GM10248 (cell line): ENCODE data around the gene KANSL1.

ENCODE experiments used
- CTCF ChIA-PET: fragments of 300-600 bp; sonication (Branson Sonifier 250); formaldehyde crosslinking; extraction: SDS; loops from one replicate; lab custom pipeline; 2021; ENCODE audit warnings: antibody characterized with exemption; lab: Yijun Ruan, JAX
- POLR2A ChIA-PET: fragments of 350-650 bp; sonication (Branson Sonifier 250); formaldehyde crosslinking; extraction: SDS; loops from one replicate; lab custom pipeline; 2020; ENCODE audit warnings: antibody characterized with exemption; lab: Yijun Ruan, JAX
- DNase-seq: peaks from one replicate; pipeline ENCODE4 v3.0.0; 2012; ENCODE audit errors: extremely low spot score
- TF ChIP-seq, protein P1 (sequence below): IDR thresholded peaks from 2 replicates; pipeline ENCODE4 v1.5.1; 2012; ENCODE audit warnings: mild to moderate bottlenecking, low read depth; ENCODE audit errors: extremely low read depth, missing control alignments, control extremely low read depth

Gene KANSL1

DNA sequence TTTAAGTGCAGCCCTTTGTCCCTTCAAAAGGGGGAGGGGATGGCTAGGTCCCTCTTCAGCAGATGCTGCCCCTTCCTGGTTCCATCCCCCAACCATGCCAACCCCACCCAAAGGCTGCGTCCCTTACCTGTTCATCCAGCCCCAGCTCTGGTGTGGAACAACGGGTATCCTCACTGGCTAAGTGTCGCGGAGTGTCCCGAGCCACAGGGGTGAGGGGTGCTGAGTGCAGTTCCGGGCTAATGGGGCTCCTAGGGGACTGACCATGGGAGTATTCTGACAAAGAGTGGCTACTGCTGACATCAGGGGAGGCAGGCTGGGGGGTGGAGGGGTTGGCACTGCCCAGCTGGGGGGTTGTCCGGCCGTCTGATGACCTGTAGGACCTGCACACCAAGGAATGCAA, 161.3 kb downstream of the KANSL1 start:
- TF ChIP-seq, protein P1, sequence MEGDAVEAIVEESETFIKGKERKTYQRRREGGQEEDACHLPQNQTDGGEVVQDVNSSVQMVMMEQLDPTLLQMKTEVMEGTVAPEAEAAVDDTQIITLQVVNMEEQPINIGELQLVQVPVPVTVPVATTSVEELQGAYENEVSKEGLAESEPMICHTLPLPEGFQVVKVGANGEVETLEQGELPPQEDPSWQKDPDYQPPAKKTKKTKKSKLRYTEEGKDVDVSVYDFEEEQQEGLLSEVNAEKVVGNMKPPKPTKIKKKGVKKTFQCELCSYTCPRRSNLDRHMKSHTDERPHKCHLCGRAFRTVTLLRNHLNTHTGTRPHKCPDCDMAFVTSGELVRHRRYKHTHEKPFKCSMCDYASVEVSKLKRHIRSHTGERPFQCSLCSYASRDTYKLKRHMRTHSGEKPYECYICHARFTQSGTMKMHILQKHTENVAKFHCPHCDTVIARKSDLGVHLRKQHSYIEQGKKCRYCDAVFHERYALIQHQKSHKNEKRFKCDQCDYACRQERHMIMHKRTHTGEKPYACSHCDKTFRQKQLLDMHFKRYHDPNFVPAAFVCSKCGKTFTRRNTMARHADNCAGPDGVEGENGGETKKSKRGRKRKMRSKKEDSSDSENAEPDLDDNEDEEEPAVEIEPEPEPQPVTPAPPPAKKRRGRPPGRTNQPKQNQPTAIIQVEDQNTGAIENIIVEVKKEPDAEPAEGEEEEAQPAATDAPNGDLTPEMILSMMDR = no peak
- DNase-seq = no peak
- ChIA-PET CTCF (interaction anchor here (1.1 to 2.7 kb wide), 4 partner anchors 13 to 30 kb away, joined by 3 to 13 read pairs (median 6); no protein-coding TSS in a partner anchor), POLR2A (no interaction called here)

DNA sequence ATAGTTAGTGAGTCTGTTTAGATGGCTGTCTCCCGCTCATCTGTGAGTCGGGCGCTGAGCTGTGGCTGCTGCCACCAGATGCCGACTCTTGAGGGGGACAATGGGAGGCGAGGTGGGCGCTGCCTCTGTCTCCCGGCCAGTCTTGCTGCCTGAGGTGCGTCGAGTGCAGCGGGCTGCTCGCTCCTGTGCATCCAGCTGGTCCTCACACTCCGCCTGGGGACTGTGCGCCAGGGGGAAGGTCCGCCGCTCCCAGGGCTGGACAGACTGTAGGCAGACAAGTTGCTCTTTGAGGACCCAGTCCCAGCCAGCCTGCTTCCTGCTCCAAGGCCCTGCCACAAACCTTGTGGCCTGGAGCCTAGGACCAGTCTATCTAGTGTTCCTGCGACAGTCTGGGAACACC, 161.8 kb downstream of the KANSL1 start:
- TF ChIP-seq, protein P1 = no peak
- CTCF ChIA-PET = interaction anchor here (1.1 to 2.7 kb wide), 3 partner anchors 14 to 30 kb away, joined by 3 to 13 read pairs (median 5); no protein-coding TSS in a partner anchor
- no peak for DNase-seq
- POLR2A ChIA-PET = no interaction called here

GRCh38 chr17:46030752-46031151, 162.5 kb downstream of the KANSL1 start:
- TF ChIP-seq, protein P1 = no peak
- DNase-seq = no peak
- ChIA-PET POLR2A (no interaction called here), CTCF (interaction anchor here (0.8 to 2.7 kb wide), 2 partner anchors 8 to 14 kb away, joined by 3 to 13 read pairs; no protein-coding TSS in a partner anchor)

DNA sequence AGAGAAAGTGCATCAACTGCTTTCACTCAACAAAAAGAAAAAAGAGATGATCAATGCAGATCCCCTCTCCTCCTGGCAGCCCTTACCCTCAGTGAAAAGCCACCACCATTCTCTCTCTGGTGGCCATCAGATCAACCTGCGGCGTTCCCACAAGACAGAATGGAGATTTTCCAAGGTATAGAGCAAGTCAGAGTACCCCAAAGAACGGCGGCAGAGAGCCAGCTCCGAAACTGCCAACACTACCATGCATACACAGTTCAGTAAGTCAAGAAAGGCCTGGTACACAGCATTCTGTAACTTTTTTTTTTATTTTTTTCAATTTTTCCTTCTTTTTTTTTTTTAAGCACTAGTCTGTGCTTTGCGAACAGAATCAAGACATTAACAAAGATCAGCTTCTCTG, 163.6 kb downstream of the KANSL1 start:
- TF ChIP-seq, protein P1 = no peak
- POLR2A ChIA-PET = interaction anchor here (0.6 kb wide), 1 partner anchor 233 kb away, joined by 3 read pairs; no protein-coding TSS in a partner anchor
- DNase-seq = no peak
- CTCF ChIA-PET = interaction anchor here (1.1 to 1.7 kb wide), 3 partner anchors 9 to 15 kb away, joined by 3 to 6 read pairs (median 4); no protein-coding TSS in a partner anchor

DNA sequence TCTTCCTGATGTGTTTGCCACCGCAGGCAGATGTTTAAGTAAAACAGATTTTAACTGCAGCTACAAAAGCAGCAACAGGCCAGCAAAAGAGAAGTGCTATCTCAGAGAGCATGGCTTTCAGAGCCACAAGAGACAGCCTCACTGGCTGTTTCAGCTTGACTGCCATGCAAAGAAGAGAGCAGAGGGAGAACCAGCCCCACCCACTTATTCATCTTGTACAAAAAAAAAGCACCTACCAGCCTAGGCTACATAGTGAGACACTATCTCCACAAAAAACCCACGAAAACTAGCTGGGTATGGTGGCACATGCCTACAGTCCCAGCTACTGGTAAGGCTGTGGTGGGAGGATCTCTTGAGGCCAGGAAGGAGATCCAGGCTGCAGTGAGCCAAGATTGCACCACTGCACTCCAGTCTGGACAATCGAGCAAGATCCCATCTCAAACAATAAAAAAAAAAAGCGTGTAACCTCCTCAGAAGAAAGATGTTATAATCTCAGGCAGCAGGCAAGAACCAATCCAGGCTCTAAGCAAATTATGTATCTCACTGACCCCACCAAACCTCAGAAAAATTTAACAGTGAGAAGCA, 164.2 kb downstream of the KANSL1 start:
- DNase-seq = no peak
- TF ChIP-seq, protein P1 = no peak
- CTCF ChIA-PET = interaction anchor here (1.1 to 1.7 kb wide), 4 partner anchors 9 to 26 kb away, joined by 3 to 6 read pairs (median 4); no protein-coding TSS in a partner anchor
- POLR2A ChIA-PET = interaction anchor here (0.7 kb wide), 1 partner anchor 31 kb away, joined by 4 read pairs; no protein-coding TSS in a partner anchor

- CTCF ChIA-PET = interaction anchor here (1.3 to 1.7 kb wide), 3 partner anchors 12 to 25 kb away, joined by 3 read pairs; no protein-coding TSS in a partner anchor
- TF ChIP-seq, protein P1 = no peak
- DNase-seq = no peak
- POLR2A ChIA-PET = no interaction called here
Measured at GRCh38 chr17:46028374-46028773, 164.9 kb downstream of the KANSL1 start.
